ENCODE data around the gene ZYG11B.
"Not testable (repeated sequence)": the region's sequence is repeated elsewhere in the genome, so short reads cannot be mapped to it uniquely, and the experiment has no call there.

The ZYG11B gene

DNA sequence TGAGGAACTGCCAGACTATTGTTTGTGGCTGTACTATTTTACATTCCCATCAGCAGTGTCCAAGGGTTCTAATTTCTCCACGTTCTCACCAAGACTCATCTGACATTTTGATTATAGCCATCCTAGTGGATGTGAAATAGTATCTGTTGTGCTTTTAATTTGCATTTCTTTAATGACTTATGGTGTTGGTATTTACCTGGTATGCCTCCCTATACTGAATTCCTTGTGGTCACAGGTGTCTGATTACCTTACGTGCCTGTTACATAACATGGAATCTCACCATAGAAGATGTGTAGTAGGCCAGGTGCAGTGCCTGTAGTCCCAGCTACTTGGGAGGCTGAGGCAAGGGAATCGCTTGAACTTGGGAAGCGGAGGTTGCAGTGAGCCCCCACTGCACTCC, 129.8 kb downstream of the ZYG11B start:
- DNase-seq: no peak

DNA sequence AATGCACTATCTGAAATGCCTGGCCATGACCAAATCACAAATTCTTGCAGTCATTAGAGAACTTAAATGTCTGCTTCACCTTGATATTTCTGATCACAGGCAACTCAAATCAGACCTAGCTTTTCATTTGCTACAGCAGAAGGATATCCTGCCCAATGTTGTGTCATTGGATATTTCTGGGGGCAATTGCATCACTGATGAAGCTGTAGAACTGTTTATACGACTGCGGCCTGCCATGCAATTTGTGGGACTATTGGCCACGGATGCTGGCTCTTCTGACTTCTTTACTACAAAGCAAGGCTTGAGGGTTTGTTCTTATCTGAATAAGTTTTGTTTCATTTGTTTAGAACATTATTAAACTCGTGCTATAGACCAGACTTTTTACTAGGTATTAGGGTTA, 131.2 kb downstream of the ZYG11B start:
- no peak for DNase-seq

- DNase-seq: no peak
Measured at GRCh38 chr1:52862666-52863458, 136.6 kb downstream of the ZYG11B start.

GRCh38 chr1:52867087-52867863, 141.0 kb downstream of the ZYG11B start:
- DNase-seq: no peak

GRCh38 chr1:52869727-52870126, 143.5 kb downstream of the ZYG11B start:
- DNase-seq: not testable (repeated sequence)

DNA sequence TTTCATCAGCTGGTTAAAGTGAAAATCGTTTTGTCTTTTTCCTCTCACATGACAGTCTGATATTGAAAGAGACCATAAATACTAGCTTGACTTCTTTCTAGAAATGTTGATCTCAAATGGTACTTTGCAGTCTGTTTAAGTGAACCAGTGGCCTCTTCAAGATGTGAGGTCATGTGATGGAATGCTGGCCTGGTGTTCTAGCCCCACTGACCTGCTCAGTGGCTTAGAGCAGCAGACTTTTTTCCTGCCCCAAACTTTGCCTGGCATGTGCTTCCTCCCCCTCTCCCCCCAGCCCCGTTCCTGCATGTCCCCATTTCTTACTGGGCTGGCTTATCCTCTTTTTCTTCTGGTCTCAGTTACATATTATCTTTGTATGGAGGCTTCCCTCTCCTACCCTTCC, 150.6 kb downstream of the ZYG11B start:
- DNase-seq: no peak

Measured in activated gamma-delta T cell treated with Interleukin-2 at 50 U/mL for 16 hours (primary cell).